Measurements from ENCODE around the gene TGOLN2. TPM values are rescaled to one million over a fixed set of nuclear protein-coding genes. Genes with fewer than 3 reads are reported as not detected.

TGOLN2 gene
- total and polyA plus RNA-seq, 10 of the 15 experiments (the other 5 are each of a cell fraction or from before 2014, with no cell fraction given) = 13.8 to 92.3 (median 49.4) TPM

DNA sequence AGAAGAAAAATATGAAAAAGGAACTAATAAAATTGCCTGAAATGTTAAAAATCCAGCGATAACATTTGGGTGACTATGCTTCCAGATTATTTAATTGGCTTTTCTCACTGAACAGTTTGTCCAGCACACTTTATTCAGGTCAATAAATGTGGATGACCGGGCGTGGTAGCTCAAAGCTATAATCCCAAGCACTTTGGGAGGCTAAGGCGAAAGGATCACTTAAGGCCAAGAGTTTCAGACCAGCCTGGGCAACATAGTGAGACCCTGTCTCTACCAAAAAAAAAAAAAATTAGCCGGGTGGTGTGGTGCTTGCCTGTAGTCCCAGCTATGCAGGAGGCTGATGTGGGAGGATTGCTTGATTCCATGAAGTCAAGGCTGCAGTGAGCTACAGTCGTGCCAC, 55.4 kb downstream of the TGOLN2 start:
- FAIRE-seq = no peak
- Histone ChIP-seq H3K27me3 (replicated peaks in 1 of 2; ENCODE audit: control insufficient read depth in 2 of 2, insufficient read depth in 2 of 2, low read length in 1 of 2) (peaks cover 4 to 7% of the 10 kb centered on the region in 2 experiments; a peak in 3 of 4 replicates), H3K9ac (ENCODE audit: control insufficient read depth, insufficient read depth, low read length) (no peak overlapping the region), H4K20me1 (ENCODE audit: control insufficient read depth, insufficient read depth) (no peaks in the 10 kb centered on the region), H3K27ac (ENCODE audit: control insufficient read depth, insufficient read depth) (no peak overlapping the region), H3K9me3 (replicated peaks; ENCODE audit: control insufficient read depth, insufficient read depth, low read length) (no peaks in the 10 kb centered on the region), H3K36me3 (ENCODE audit: control insufficient read depth in 2 of 2, insufficient read depth in 2 of 2, low read length in 1 of 2) (no peaks in the 10 kb centered on the region), H3K79me2 (ENCODE audit: control insufficient read depth, insufficient read depth, low read length) (no peaks in the 10 kb centered on the region), H3K4me1 (ENCODE audit: control insufficient read depth, insufficient read depth, low read length) (no peaks in the 10 kb centered on the region), H2AFZ (ENCODE audit: control insufficient read depth, low read depth, low read length) (no peak overlapping the region), H3K4me3 (no peak overlapping the region), H3K4me2 (ENCODE audit: control insufficient read depth, insufficient read depth) (no peak overlapping the region)
- in situ Hi-C loops (cut with MboI) (no loop called here), intact Hi-C loops (cut with micrococcal nuclease; ENCODE audit: unreplicated experiment) (no loop called here)
- no TSS peak for BruUV-seq (replicated peaks)
- DNase-seq (ENCODE audit: low read depth, low spot score) = no peak
- TF ChIP-seq CHD2 (IDR thresholded peaks at IDR 0.05; ENCODE audit: borderline replicate concordance, low read depth, low read length) (no peak), PAX5 (IDR thresholded peaks at IDR 0.05; ENCODE audit: borderline replicate concordance, low read depth, low read length) (no peak), TCF12 (IDR thresholded peaks at IDR 0.05; ENCODE audit: low read depth, low read length) (no peak), ZNF384 (IDR thresholded peaks at IDR 0.05; ENCODE audit: borderline replicate concordance, low read depth, low read length) (no peak), POLR2A (IDR thresholded peaks at IDR 0.05; ENCODE audit: low read depth, low read length) (no peak), EZH2 (IDR thresholded peaks at IDR 0.05; ENCODE audit: borderline replicate concordance, control insufficient read depth, low read depth, low read length) (no peak), KLF5 (IDR thresholded peaks at IDR 0.05; ENCODE audit: partially characterized antibody) (no peak), SMAD1 (IDR thresholded peaks at IDR 0.05; ENCODE audit: low read depth, partially characterized antibody) (no peak), ZNF207 (IDR thresholded peaks at IDR 0.05; ENCODE audit: borderline replicate concordance) (no peak), RCOR1 (conservative IDR thresholded peaks at IDR 0.05; ENCODE audit: low read depth, low read length) (no peak), HDAC2 (IDR thresholded peaks at IDR 0.05) (no peak), SRF (IDR thresholded peaks at IDR 0.05; ENCODE audit: low read depth in 2 of 2, low read length in 2 of 2) (no peak), JUNB (IDR thresholded peaks at IDR 0.05) (no peak), SREBF1 (IDR thresholded peaks at IDR 0.05; ENCODE audit: low read length) (no peak)
- TF ChIP-seq, protein P1, sequence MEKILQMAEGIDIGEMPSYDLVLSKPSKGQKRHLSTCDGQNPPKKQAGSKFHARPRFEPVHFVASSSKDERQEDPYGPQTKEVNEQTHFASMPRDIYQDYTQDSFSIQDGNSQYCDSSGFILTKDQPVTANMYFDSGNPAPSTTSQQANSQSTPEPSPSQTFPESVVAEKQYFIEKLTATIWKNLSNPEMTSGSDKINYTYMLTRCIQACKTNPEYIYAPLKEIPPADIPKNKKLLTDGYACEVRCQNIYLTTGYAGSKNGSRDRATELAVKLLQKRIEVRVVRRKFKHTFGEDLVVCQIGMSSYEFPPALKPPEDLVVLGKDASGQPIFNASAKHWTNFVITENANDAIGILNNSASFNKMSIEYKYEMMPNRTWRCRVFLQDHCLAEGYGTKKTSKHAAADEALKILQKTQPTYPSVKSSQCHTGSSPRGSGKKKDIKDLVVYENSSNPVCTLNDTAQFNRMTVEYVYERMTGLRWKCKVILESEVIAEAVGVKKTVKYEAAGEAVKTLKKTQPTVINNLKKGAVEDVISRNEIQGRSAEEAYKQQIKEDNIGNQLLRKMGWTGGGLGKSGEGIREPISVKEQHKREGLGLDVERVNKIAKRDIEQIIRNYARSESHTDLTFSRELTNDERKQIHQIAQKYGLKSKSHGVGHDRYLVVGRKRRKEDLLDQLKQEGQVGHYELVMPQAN (conservative IDR thresholded peaks at IDR 0.05) = no peak
- TF ChIP-seq, protein P2, sequence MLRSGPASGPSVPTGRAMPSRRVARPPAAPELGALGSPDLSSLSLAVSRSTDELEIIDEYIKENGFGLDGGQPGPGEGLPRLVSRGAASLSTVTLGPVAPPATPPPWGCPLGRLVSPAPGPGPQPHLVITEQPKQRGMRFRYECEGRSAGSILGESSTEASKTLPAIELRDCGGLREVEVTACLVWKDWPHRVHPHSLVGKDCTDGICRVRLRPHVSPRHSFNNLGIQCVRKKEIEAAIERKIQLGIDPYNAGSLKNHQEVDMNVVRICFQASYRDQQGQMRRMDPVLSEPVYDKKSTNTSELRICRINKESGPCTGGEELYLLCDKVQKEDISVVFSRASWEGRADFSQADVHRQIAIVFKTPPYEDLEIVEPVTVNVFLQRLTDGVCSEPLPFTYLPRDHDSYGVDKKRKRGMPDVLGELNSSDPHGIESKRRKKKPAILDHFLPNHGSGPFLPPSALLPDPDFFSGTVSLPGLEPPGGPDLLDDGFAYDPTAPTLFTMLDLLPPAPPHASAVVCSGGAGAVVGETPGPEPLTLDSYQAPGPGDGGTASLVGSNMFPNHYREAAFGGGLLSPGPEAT (IDR thresholded peaks at IDR 0.05; ENCODE audit: low read depth) = no peak
- TF ChIP-seq, protein P3, sequence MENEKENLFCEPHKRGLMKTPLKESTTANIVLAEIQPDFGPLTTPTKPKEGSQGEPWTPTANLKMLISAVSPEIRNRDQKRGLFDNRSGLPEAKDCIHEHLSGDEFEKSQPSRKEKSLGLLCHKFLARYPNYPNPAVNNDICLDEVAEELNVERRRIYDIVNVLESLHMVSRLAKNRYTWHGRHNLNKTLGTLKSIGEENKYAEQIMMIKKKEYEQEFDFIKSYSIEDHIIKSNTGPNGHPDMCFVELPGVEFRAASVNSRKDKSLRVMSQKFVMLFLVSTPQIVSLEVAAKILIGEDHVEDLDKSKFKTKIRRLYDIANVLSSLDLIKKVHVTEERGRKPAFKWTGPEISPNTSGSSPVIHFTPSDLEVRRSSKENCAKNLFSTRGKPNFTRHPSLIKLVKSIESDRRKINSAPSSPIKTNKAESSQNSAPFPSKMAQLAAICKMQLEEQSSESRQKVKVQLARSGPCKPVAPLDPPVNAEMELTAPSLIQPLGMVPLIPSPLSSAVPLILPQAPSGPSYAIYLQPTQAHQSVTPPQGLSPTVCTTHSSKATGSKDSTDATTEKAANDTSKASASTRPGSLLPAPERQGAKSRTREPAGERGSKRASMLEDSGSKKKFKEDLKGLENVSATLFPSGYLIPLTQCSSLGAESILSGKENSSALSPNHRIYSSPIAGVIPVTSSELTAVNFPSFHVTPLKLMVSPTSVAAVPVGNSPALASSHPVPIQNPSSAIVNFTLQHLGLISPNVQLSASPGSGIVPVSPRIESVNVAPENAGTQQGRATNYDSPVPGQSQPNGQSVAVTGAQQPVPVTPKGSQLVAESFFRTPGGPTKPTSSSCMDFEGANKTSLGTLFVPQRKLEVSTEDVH (IDR thresholded peaks at IDR 0.05; ENCODE audit: low read depth, partially characterized antibody) = no peak
- TF ChIP-seq, protein P4, sequence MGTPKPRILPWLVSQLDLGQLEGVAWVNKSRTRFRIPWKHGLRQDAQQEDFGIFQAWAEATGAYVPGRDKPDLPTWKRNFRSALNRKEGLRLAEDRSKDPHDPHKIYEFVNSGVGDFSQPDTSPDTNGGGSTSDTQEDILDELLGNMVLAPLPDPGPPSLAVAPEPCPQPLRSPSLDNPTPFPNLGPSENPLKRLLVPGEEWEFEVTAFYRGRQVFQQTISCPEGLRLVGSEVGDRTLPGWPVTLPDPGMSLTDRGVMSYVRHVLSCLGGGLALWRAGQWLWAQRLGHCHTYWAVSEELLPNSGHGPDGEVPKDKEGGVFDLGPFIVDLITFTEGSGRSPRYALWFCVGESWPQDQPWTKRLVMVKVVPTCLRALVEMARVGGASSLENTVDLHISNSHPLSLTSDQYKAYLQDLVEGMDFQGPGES (IDR thresholded peaks at IDR 0.05) = no peak
- ATAC-seq = no peak
- ChIA-PET SMC1A (ENCODE audit: uncharacterized antibody, unreplicated experiment) (no interaction called here), POLR2A (no interaction called here), RAD21 (ENCODE audit: unreplicated experiment) (interaction anchor here (1.1 kb wide), 1 partner anchor 206 kb away, joined by 3 read pairs; no protein-coding TSS in a partner anchor), CTCF (interaction anchor here (0.6 to 1.5 kb wide), 4 partner anchors 9 to 28 kb away, joined by 3 to 4 read pairs (median 4); no protein-coding TSS in a partner anchor)
- 27% methylated on average over 6 of the region's 6 CpGs for WGBS (ENCODE audit: insufficient coverage, insufficient replicate concordance, low lambda C conversion rate, missing lambda C conversion rate)
